ENCODE results near the gene NDUFAF8.

DNA sequence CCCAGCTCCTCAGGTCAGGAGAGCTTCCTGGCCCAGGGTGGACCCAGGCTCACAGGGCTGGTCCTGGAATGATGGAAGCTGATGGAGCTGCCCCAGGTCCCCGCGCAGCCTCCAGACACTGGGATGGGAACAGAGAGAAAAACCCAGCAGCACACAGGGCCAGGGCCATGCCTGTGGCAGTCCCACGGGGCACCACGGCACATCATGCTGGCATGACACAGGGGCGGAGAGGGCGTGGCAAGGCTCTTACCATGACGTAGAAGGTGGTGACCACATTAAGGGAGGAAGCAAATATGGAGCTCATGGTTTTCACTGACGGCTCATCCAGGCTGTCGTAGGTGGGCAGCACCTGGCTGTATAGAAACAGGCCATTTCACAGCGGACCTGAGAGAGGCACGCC is 37.7 kb downstream of the NDUFAF8 start:
- TF ChIP-seq, protein P1, sequence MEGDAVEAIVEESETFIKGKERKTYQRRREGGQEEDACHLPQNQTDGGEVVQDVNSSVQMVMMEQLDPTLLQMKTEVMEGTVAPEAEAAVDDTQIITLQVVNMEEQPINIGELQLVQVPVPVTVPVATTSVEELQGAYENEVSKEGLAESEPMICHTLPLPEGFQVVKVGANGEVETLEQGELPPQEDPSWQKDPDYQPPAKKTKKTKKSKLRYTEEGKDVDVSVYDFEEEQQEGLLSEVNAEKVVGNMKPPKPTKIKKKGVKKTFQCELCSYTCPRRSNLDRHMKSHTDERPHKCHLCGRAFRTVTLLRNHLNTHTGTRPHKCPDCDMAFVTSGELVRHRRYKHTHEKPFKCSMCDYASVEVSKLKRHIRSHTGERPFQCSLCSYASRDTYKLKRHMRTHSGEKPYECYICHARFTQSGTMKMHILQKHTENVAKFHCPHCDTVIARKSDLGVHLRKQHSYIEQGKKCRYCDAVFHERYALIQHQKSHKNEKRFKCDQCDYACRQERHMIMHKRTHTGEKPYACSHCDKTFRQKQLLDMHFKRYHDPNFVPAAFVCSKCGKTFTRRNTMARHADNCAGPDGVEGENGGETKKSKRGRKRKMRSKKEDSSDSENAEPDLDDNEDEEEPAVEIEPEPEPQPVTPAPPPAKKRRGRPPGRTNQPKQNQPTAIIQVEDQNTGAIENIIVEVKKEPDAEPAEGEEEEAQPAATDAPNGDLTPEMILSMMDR (conservative IDR thresholded peaks at IDR 0.05; ENCODE audit: low read length): no peak
- TF ChIP-seq EZH2phosphoT487 (IDR thresholded peaks at IDR 0.05; ENCODE audit: borderline replicate concordance, low read depth, low read length): no peak
